ENCODE data around the gene DMD. TPM values are rescaled to one million over a fixed set of nuclear protein-coding genes. Genes with fewer than 3 reads are reported as not detected.
A peak's percentile ranks its signal among the peaks of the same experiment; 100 is the strongest.

Gene DMD
- polyA plus RNA-seq, 2 of the 4 experiments (the other 2 are of a cell fraction) = 0.03 TPM; not detected in 1

DNA sequence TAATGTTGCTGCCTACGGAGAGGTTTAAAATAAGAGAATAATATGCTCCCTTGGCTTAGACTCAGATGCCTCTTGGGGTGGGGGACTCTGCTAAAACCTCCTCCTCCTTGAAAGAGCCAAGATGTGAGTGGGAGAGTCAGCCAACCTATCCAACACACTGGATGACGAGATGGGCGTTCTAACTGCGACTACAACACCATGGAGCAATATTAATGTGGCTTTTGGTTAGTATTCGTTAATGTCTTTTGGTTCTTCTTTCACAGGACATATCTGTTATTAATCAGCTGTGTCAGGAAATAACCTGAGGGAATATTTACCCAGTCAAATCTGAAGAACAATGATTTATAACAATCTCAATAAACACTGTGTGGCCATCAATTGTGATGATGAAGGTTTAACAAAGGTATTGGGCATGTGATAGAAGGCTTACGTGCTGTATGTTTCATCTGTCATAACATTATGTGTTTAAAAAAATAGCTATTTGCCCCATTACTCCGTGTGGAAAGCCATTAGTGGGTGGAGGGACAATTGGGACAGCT is 1996.0 kb downstream of the DMD start:
- WGBS (ENCODE audit: missing lambda C conversion rate) = 26% methylated on average over 7 of the region's 7 CpGs
- CTCF ChIA-PET = interaction anchor here (0.8 to 1.0 kb wide), 2 partner anchors 177 to 443 kb away, joined by 3 read pairs; no protein-coding TSS in a partner anchor
- ATAC-seq = no peak
- H3K9me3 ChIP-seq = no peaks in the 10 kb centered on the region
- TF ChIP-seq SREBF2 (IDR thresholded peaks at IDR 0.05) = no peak
- TF ChIP-seq, protein P1, sequence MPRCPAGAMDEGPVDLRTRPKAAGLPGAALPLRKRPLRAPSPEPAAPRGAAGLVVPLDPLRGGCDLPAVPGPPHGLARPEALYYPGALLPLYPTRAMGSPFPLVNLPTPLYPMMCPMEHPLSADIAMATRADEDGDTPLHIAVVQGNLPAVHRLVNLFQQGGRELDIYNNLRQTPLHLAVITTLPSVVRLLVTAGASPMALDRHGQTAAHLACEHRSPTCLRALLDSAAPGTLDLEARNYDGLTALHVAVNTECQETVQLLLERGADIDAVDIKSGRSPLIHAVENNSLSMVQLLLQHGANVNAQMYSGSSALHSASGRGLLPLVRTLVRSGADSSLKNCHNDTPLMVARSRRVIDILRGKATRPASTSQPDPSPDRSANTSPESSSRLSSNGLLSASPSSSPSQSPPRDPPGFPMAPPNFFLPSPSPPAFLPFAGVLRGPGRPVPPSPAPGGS (IDR thresholded peaks at IDR 0.05) = no peak
- TF ChIP-seq EHMT2 (IDR thresholded peaks at IDR 0.05; ENCODE audit: low read depth) = no peak
- no peak for TF ChIP-seq ZNF302 (CRISPR knock-in tag; IDR thresholded peaks at IDR 0.05)
- TF ChIP-seq, protein P2, sequence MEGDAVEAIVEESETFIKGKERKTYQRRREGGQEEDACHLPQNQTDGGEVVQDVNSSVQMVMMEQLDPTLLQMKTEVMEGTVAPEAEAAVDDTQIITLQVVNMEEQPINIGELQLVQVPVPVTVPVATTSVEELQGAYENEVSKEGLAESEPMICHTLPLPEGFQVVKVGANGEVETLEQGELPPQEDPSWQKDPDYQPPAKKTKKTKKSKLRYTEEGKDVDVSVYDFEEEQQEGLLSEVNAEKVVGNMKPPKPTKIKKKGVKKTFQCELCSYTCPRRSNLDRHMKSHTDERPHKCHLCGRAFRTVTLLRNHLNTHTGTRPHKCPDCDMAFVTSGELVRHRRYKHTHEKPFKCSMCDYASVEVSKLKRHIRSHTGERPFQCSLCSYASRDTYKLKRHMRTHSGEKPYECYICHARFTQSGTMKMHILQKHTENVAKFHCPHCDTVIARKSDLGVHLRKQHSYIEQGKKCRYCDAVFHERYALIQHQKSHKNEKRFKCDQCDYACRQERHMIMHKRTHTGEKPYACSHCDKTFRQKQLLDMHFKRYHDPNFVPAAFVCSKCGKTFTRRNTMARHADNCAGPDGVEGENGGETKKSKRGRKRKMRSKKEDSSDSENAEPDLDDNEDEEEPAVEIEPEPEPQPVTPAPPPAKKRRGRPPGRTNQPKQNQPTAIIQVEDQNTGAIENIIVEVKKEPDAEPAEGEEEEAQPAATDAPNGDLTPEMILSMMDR (IDR thresholded peaks at IDR 0.05) = no peak
- TF ChIP-seq KDM1A (IDR thresholded peaks at IDR 0.05; ENCODE audit: low read depth) = no peak
- TF ChIP-seq CEBPB (IDR thresholded peaks at IDR 0.05) = no peak
- no peak for TF ChIP-seq EP300 (IDR thresholded peaks at IDR 0.05)
- TF ChIP-seq POLR2A (IDR thresholded peaks at IDR 0.05; ENCODE audit: low read length) = no peak
- no peak for TF ChIP-seq FOSL2 (IDR thresholded peaks at IDR 0.05)
- TF ChIP-seq FOSL2 (CRISPR knock-in tag; IDR thresholded peaks at IDR 0.05) = no peak
- TF ChIP-seq, protein P3, sequence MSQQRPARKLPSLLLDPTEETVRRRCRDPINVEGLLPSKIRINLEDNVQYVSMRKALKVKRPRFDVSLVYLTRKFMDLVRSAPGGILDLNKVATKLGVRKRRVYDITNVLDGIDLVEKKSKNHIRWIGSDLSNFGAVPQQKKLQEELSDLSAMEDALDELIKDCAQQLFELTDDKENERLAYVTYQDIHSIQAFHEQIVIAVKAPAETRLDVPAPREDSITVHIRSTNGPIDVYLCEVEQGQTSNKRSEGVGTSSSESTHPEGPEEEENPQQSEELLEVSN (IDR thresholded peaks at IDR 0.05; ENCODE audit: borderline replicate concordance, low read depth) = no peak
- no peak for TF ChIP-seq MAFK (IDR thresholded peaks at IDR 0.05; ENCODE audit: partially characterized antibody)
- TF ChIP-seq GATA3 (IDR thresholded peaks at IDR 0.05; ENCODE audit: borderline replicate concordance) = no peak
- no peak overlapping the region for H3K27ac ChIP-seq
- no peak for DNase-seq (ENCODE audit: low read depth in 1 of 2, low spot score in 1 of 2)
- no peak overlapping the region for H3K4me2 ChIP-seq
- POLR2A ChIA-PET = no interaction called here
- FAIRE-seq = no peak
- no peaks in the 10 kb centered on the region for H3K4me1 ChIP-seq
- H3K4me3 ChIP-seq = no peak overlapping the region

DNA sequence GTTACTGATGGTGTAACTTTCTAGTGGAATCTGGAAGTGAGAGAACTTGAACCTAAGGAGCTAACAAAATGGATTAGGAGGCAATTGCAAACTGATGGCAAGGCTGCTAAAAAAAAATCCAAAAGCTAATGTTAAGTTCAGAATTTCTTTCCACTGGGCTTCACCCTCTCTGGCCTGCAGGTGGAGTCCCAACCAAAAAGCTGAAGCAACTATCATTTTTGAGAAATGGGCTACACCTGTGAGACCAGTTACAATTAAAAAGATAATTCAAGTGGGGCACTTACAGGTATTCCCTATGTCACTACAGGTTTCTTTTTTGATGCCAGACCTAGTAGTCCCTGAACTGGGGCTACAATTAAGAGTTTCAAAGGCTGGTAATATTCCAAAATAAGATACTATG is 1997.4 kb downstream of the DMD start:
- FAIRE-seq (no peak), ATAC-seq (no peak), DNase-seq (ENCODE audit: low read depth in 1 of 2, low spot score in 1 of 2) (no peak)
- Histone ChIP-seq H3K4me1 (no peaks in the 10 kb centered on the region), H3K9me3 (no peaks in the 10 kb centered on the region), H3K27ac (no peak overlapping the region), H3K4me3 (no peak overlapping the region), H3K4me2 (no peak overlapping the region)
- CTCF ChIA-PET = interaction anchor here (0.7 to 1.8 kb wide), 8 partner anchors 9 to 442 kb away, joined by 3 to 8 read pairs (median 3); no protein-coding TSS in a partner anchor
- TF ChIP-seq JUN (IDR thresholded peaks at IDR 0.05) = no peak
- peak in 1 of 2 experiments; percentile 40; a peak in 2 of 5 replicates for TF ChIP-seq RAD21 (conservative IDR thresholded peaks at IDR 0.05 in 1 of 2, IDR thresholded peaks at IDR 0.05 in 1 of 2)
- TF ChIP-seq TP53 (CRISPR knock-in tag; IDR thresholded peaks at IDR 0.05) = no peak
- TF ChIP-seq CEBPB (IDR thresholded peaks at IDR 0.05) = no peak
- 0 out of 3 replicates have a peak, but pooled peaks have one; percentile 6 for TF ChIP-seq SMC3 (IDR thresholded peaks at IDR 0.05)
- POLR2A ChIA-PET = no interaction called here

DNA sequence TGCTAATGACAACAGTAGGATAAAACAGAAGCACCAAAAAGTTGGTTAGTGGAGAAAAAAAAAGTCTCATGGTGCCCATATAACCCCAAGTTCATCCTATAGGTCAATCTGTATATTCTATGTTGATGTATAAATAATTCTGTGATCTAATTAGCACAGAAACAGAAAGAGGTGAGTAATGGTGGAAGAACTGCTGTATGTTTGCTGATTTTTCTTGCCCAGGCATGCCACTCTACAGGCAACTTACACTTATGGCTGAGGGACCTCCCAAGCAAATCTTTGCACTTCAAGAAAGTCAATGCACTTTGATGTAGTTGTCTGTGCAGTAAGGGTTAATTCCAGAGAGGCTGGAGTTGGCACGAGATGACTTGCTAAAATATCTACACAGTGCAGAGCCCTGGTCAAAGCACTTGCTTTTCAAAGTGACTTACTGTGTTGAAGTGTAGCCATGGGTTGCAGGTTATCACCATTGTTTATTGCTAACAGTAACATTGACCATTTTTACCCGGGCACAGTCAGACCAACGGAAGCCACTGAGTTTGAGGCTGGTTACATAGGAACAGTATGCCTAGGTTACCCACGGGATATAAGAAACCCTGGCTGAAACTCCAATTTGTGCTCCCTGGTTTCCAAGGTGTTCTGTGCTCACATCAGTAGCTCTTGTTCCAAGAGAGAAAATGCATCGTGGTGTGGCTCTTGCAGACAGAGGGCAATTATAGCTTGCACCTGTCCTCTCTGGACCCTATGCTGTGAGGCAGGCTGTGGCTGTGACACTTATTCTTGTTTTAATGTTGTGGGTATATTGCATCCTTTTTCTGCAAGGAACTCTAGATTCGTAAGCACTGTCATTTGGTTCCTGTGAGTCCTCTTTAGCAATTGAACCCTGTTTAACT is 1998.2 kb downstream of the DMD start:
- ChIA-PET POLR2A (no interaction called here), CTCF (interaction anchor here (0.7 to 1.8 kb wide), 8 partner anchors 8 to 443 kb away, joined by 3 to 8 read pairs (median 3); no protein-coding TSS in a partner anchor)
- no peak overlapping the region for H3K4me2 ChIP-seq
- no peaks in the 10 kb centered on the region for H3K4me1 ChIP-seq
- ATAC-seq (no peak), FAIRE-seq (peak; percentile 18), DNase-seq (ENCODE audit: low read depth in 1 of 2, low spot score in 1 of 2) (no peak)
- no peak overlapping the region for H3K4me3 ChIP-seq
- TF ChIP-seq BHLHE40 (IDR thresholded peaks at IDR 0.05; ENCODE audit: low read depth, low read length) = no peak
- TF ChIP-seq FOSL2 (IDR thresholded peaks at IDR 0.05) = no peak
- no peak for TF ChIP-seq FOSL2 (CRISPR knock-in tag; IDR thresholded peaks at IDR 0.05)
- no peak for TF ChIP-seq CHD2 (IDR thresholded peaks at IDR 0.05; ENCODE audit: low read length, partially characterized antibody)
- TF ChIP-seq ZSCAN20 (CRISPR knock-in tag; IDR thresholded peaks at IDR 0.05) = no peak
- no peak for TF ChIP-seq KDM5A (IDR thresholded peaks at IDR 0.05)
- TF ChIP-seq SREBF2 (IDR thresholded peaks at IDR 0.05) = no peak
- no peak for TF ChIP-seq RAD21 (conservative IDR thresholded peaks at IDR 0.05 in 1 of 2, IDR thresholded peaks at IDR 0.05 in 1 of 2)
- TF ChIP-seq SMC3 (IDR thresholded peaks at IDR 0.05) = no peak
- TF ChIP-seq, protein P1 (IDR thresholded peaks at IDR 0.05) = no peak
- TF ChIP-seq RFX5 (IDR thresholded peaks at IDR 0.05) = no peak
- no peak overlapping the region for H3K27ac ChIP-seq
- H3K9me3 ChIP-seq = no peaks in the 10 kb centered on the region
- WGBS (ENCODE audit: missing lambda C conversion rate) = 5% methylated on average over 5 of the region's 6 CpGs

Data from A549 (cell line).